Umbilical cord (tissue), 2 donors: ENCODE measurements around the gene H2BW1. TPM values are rescaled to one million over a fixed set of nuclear protein-coding genes. Genes with fewer than 3 reads are reported as not detected.
"Not testable (repeated sequence)": the region's sequence is repeated elsewhere in the genome, so short reads cannot be mapped to it uniquely, and the experiment has no call there.

Experiments used
- DNase-seq: peaks from one replicate; pipeline ENCODE4 v3.0.0-alpha.2; 2015; ENCODE audit warnings: low spot score
- total RNA-seq: library from RNA; depleted of rRNA; stranded (reverse); fragments of >200 nt; gene quantifications from one replicate; pipeline ENCODE4 v1.2.3, GENCODE V29; 2014; ENCODE audit warnings: low replicate concordance; ENCODE audit not compliant: insufficient read depth

Gene H2BW1
- total RNA-seq: not detected

- DNase-seq: no peak
These were observed at the start of gene H2BW1 for GRCh38 chrX:104013606-104014005. H2BW1 (minus strand) TSS chrX:104013708; CDS start chrX:104013576, 132 bp downstream.

GRCh38 chrX:104062636-104063035 is 49.1 kb upstream of the H2BW1 start:
- not testable (repeated sequence) for DNase-seq

- DNase-seq: not testable (repeated sequence)
These were observed 41.4 kb upstream of the H2BW1 start for GRCh38 chrX:104054956-104055355.

- DNase-seq: no peak
These were observed 33.7 kb upstream of the H2BW1 start for GRCh38 chrX:104047171-104047570.

- no peak for DNase-seq
These were observed 32.1 kb upstream of the H2BW1 start for GRCh38 chrX:104045642-104046041.

GRCh38 chrX:104041003-104041402 is 27.5 kb upstream of the H2BW1 start:
- DNase-seq: no peak

- no peak for DNase-seq
These were observed 26.4 kb upstream of the H2BW1 start, which contains the start of gene H2BW2 for GRCh38 chrX:104039689-104040505. H2BW2 (plus strand) TSS chrX:104039956; CDS start chrX:104039995, 39 bp downstream.

GRCh38 chrX:104018126-104018525 is 4.6 kb upstream of the H2BW1 start:
- DNase-seq: no peak

- DNase-seq: not testable (repeated sequence)
These were observed 2.1 kb upstream of the H2BW1 start for GRCh38 chrX:104015576-104015975.

- DNase-seq: no peak
These were observed 350 bp downstream of the H2BW1 start for GRCh38 chrX:104013158-104013557.

GRCh38 chrX:104008831-104009230 is 4.7 kb downstream of the H2BW1 start:
- DNase-seq: no peak

GRCh38 chrX:103999234-103999633 is 14.3 kb downstream of the H2BW1 start:
- DNase-seq: no peak

- not testable (repeated sequence) for DNase-seq
These were observed 30.0 kb downstream of the H2BW1 start for GRCh38 chrX:103983508-103983907.

- not testable (repeated sequence) for DNase-seq
These were observed 50.9 kb downstream of the H2BW1 start, which contains the start of gene TMSB15B for GRCh38 chrX:103962411-103963278. TMSB15B (plus strand) TSS chrX:103962627.

Other genes with a start within 250 kb of the H2BW1 start
- gene PLP1, start 236.9 kb downstream of the H2BW1 start, total RNA-seq: 19.0 TPM
- gene RAB9B, start 181.5 kb downstream of the H2BW1 start, total RNA-seq: 32.7 TPM
- gene TMSB15B, start 51.1 kb downstream of the H2BW1 start, total RNA-seq: 3.9 TPM
- gene H2BW2, start 26.2 kb upstream of the H2BW1 start, total RNA-seq: not detected
- gene TMSB15C, start 62.5 kb upstream of the H2BW1 start, total RNA-seq: 5.3 TPM
- 1.7 TPM for gene ZCCHC18, start 98.8 kb upstream of the H2BW1 start, total RNA-seq
- gene SLC25A53, start 143.3 kb upstream of the H2BW1 start, total RNA-seq: 17.3 TPM
- 20.9 TPM for gene FAM199X, start 152.7 kb upstream of the H2BW1 start, total RNA-seq
- gene ESX1, start 241.2 kb upstream of the H2BW1 start, total RNA-seq: not detected